Hepatic stellate cell (primary cell): ENCODE measurements around the gene FBXL12.
A peak's percentile ranks its signal among the peaks of the same experiment; 100 is the strongest.
"Not testable (repeated sequence)": the region's sequence is repeated elsewhere in the genome, so short reads cannot be mapped to it uniquely, and the experiment has no call there.

Experiments
- DNase-seq: peaks from one replicate; pipeline ENCODE4 v3.0.0; 2011; ENCODE audit warnings: low spot score

Gene FBXL12

GRCh38 chr19:9818734-9819595 is at the start of gene FBXL12:
Gene FBXL12 (minus strand): TSS chr19:9819079. CDS start chr19:9818813, 266 bp downstream.
- peak; percentile 96 for DNase-seq

- DNase-seq, result no peak
Measured at GRCh38 chr19:9865732-9866501, 47.0 kb upstream of the FBXL12 start.

- no peak for DNase-seq
Measured at GRCh38 chr19:9863759-9864158, 44.9 kb upstream of the FBXL12 start.

GRCh38 chr19:9862938-9863337 is 44.1 kb upstream of the FBXL12 start:
- DNase-seq, result no peak

- no peak for DNase-seq
Measured at GRCh38 chr19:9861503-9861902, 42.6 kb upstream of the FBXL12 start.

GRCh38 chr19:9860407-9860806 is 41.5 kb upstream of the FBXL12 start:
- DNase-seq, result no peak

GRCh38 chr19:9858766-9859165 is 39.9 kb upstream of the FBXL12 start:
- DNase-seq, result no peak

- no peak for DNase-seq
Measured at GRCh38 chr19:9857920-9858746, 39.3 kb upstream of the FBXL12 start.

GRCh38 chr19:9857076-9857721 is 38.3 kb upstream of the FBXL12 start:
- DNase-seq, result no peak

GRCh38 chr19:9856609-9857008 is 37.7 kb upstream of the FBXL12 start:
- no peak for DNase-seq

- no peak for DNase-seq
Measured at GRCh38 chr19:9854282-9854846, 35.5 kb upstream of the FBXL12 start.

- DNase-seq, result no peak
Measured at GRCh38 chr19:9850235-9850959, 31.5 kb upstream of the FBXL12 start.

- no peak for DNase-seq
Measured at GRCh38 chr19:9849791-9850190, 30.9 kb upstream of the FBXL12 start.

- no peak for DNase-seq
Measured at GRCh38 chr19:9848762-9849161, 29.9 kb upstream of the FBXL12 start.

GRCh38 chr19:9848060-9848459 is 29.2 kb upstream of the FBXL12 start:
- DNase-seq, result no peak

GRCh38 chr19:9847087-9847671 is 28.3 kb upstream of the FBXL12 start:
- peak; percentile 98 for DNase-seq

- DNase-seq, result not testable (repeated sequence)
Measured at GRCh38 chr19:9843626-9844273, 24.9 kb upstream of the FBXL12 start.

- no peak for DNase-seq
Measured at GRCh38 chr19:9842834-9843625, 24.2 kb upstream of the FBXL12 start.

GRCh38 chr19:9839415-9839814 is 20.5 kb upstream of the FBXL12 start:
- no peak for DNase-seq
